ENCODE results near the gene GAST. TPM values are rescaled to one million over a fixed set of nuclear protein-coding genes. Genes with fewer than 3 reads are reported as not detected.

Gene GAST
- total RNA-seq, 1 experiment from 2014 or later: not detected

GRCh38 chr17:41690497-41690896, 21.6 kb upstream of the GAST start:
- Mint-ChIP-seq H3K9me3 (peaks cover 0 to 7% of the 10 kb centered on the region in 2 experiments; a peak in 2 of 5 replicates), H3K27me3 (ENCODE audit: low read depth) (peaks cover 3% of the 10 kb centered on the region), H3K4me3 (peak overlapping the region; percentile 89 to 96), H3K36me3 (ENCODE audit: insufficient read depth in 1 of 3, low read depth in 3 of 3) (peaks cover 31 to 53% (median 37%) of the 10 kb centered on the region in 3 experiments), H3K27ac (peak overlapping the region in 1 of 3 experiments; percentile 99; a peak in 2 of 7 replicates), H3K4me1 (peaks cover 4 to 24% of the 10 kb centered on the region in 2 experiments)
- H4K91ac ChIP-seq (ENCODE audit: insufficient read length, low read depth, low read length): no peak overlapping the region
- H2BK20ac ChIP-seq (ENCODE audit: low read depth, low read length, poor library complexity, severe bottlenecking): no peak overlapping the region
- DNase-seq: no peak
- no peaks in the 10 kb centered on the region for H3K79me1 ChIP-seq (ENCODE audit: insufficient read depth, low read depth, low read length, poor library complexity, severe bottlenecking)
- H3K56ac ChIP-seq (ENCODE audit: insufficient read length, low read depth, low read length): no peak overlapping the region
- H2BK12ac ChIP-seq (ENCODE audit: insufficient read length, low read depth, low read length): no peak overlapping the region
- no peak overlapping the region for H4K8ac ChIP-seq (replicated peaks; ENCODE audit: insufficient read length, low read depth, low read length)
- WGBS (ENCODE audit: extremely low coverage, insufficient read length, low lambda C conversion rate): no CpG with 5 or more reads among the region's 2 CpGs
- H3K27ac ChIP-seq (ENCODE audit: insufficient read length, low read depth, low read length): peak overlapping the region; percentile 69
- H2AK5ac ChIP-seq (ENCODE audit: insufficient read length, low read length): no peak overlapping the region
- no peak overlapping the region for H3T11ph ChIP-seq (ENCODE audit: low read length)
- no peak for TF ChIP-seq CTCF (conservative IDR thresholded peaks at IDR 0.05)
- peaks cover 6% of the 10 kb centered on the region; the same call in 1 of the 2 replicates for H3K79me2 ChIP-seq (ENCODE audit: insufficient read depth, low read length)
- H3K4ac ChIP-seq (ENCODE audit: low read depth, low read length): no peak overlapping the region
- H3K4me1 ChIP-seq (ENCODE audit: insufficient read depth, low read length): peaks cover 3% of the 10 kb centered on the region; the same call in 1 of the 2 replicates
- H3K27me3 ChIP-seq (ENCODE audit: insufficient read depth, low read length): no peaks in the 10 kb centered on the region
- no peak overlapping the region for H2BK120ac ChIP-seq (ENCODE audit: low read depth, low read length, poor library complexity, severe bottlenecking)
- H2BK15ac ChIP-seq (ENCODE audit: low read depth, low read length): no peak overlapping the region
- no peaks in the 10 kb centered on the region for H3K9me3 ChIP-seq (ENCODE audit: control insufficient read depth, low read depth, low read length)
- no peak overlapping the region for H3K23ac ChIP-seq (ENCODE audit: insufficient read length, low read depth, low read length)
- H2BK5ac ChIP-seq (ENCODE audit: insufficient read length, low read length): no peak overlapping the region
- peaks cover 2% of the 10 kb centered on the region for H3K23me2 ChIP-seq (ENCODE audit: insufficient read length, low read depth, low read length, poor library complexity, severe bottlenecking)
- H3K14ac ChIP-seq (ENCODE audit: insufficient read depth, low read length): no peak overlapping the region
- H4K20me1 ChIP-seq (ENCODE audit: control insufficient read depth, insufficient read depth, insufficient read length): no peaks in the 10 kb centered on the region
- no peak overlapping the region for H3K9ac ChIP-seq (ENCODE audit: extremely low read depth, insufficient read length, low read length)
- H3K4me2 ChIP-seq (ENCODE audit: insufficient read depth, insufficient read length, low read length): peak overlapping the region; percentile 99
- H3K18ac ChIP-seq (ENCODE audit: insufficient read length, low read depth, low read length): no peak overlapping the region
- H4K5ac ChIP-seq (ENCODE audit: insufficient read length, low read depth, low read length): no peak overlapping the region
- no peak overlapping the region for H2AFZ ChIP-seq (ENCODE audit: low read length)
